VCaP (cell line): ENCODE measurements around the gene ZNF319.

Source experiments
- H3K27ac ChIP-seq: fragments of 450-650 bp; 2 replicates; pipeline ENCODE4 v1.5.1; 2017
- CTCF ChIP-seq: fragments of 450-650 bp; conservative IDR thresholded peaks from 2 replicates; pipeline ENCODE4 v1.5.1; 2017; ENCODE audit warnings: mild to moderate bottlenecking, moderate library complexity

Gene ZNF319

GRCh38 chr16:57951204-57951960, 49.1 kb downstream of the ZNF319 start:
- no peak for TF ChIP-seq CTCF

GRCh38 chr16:57950382-57950781, 50.1 kb downstream of the ZNF319 start:
- H3K27ac ChIP-seq, result no peak overlapping the region
- TF ChIP-seq CTCF, result no peak

More at GRCh38 chr16:57951204-57951960, 49.1 kb downstream of the ZNF319 start:
- no peak overlapping the region for H3K27ac ChIP-seq

DNA sequence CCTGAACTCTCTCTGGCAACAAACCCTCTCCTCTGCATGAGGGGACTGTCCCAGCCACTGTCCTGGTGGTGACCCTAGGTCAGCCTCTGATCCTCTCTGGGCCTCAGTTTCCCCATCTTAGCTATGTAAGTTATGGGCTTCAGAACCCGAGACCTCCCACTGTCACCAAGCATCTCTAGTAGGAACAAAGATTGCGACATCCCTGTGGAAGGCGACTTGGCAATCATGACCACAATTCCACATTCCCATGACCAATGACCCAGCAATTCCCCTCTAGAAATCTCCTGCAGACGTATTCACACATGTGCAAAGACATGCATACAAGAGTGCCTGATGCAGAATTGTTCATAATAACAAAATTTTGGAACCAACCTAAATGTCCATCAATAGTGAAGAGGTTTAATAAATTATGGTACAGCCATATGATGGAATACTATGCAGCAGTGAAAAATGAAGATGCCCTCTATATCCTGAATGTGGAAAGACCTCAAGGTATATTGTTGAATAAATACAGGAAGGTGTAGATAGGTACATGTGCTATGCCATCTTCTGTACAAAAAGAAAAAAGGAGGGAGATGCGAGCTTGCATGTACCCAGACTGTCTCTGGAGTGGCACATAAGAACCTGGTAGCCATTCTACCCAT, 50.8 kb downstream of the ZNF319 start:
- TF ChIP-seq CTCF, result no peak
- H3K27ac ChIP-seq, result no peak overlapping the region

- H3K27ac ChIP-seq, result no peak overlapping the region
- TF ChIP-seq CTCF, result no peak
Measured at GRCh38 chr16:57949013-57949412, 51.5 kb downstream of the ZNF319 start.

DNA sequence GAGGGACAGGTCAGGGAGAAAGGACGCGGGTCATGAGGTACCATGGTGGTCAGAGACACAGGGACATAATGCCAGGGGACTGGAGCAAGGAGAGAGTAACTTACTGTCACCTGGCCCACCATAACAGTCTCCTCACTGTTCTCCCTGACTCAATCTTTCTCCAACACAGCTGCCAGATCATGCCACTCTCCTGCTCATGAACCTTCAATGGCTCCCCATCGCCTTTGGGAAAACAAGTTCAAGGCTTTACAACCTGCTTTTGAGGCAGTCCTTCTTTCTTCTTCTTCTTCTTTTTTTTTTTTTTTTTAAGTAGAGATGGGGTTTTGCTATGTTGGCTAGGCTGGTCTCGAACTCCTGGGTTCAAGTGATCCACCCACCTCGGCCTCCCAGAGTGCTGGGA, 52.4 kb downstream of the ZNF319 start:
- no peak for TF ChIP-seq CTCF
- H3K27ac ChIP-seq, result no peak overlapping the region

GRCh38 chr16:57947261-57947660, 53.2 kb downstream of the ZNF319 start:
- no peak overlapping the region for H3K27ac ChIP-seq
- no peak for TF ChIP-seq CTCF

- TF ChIP-seq CTCF, result no peak
- no peak overlapping the region for H3K27ac ChIP-seq
Measured at GRCh38 chr16:57946181-57946801, 54.2 kb downstream of the ZNF319 start.
